Stomach (tissue), 4 donors: ENCODE results near the gene SELENBP1.

Source experiments
- EP300 ChIP-seq: sonication (generic); formaldehyde crosslinking; IDR thresholded peaks from one replicate; pipeline ENCODE4 v1.6.1; 2017; ENCODE audit warnings: antibody characterized with exemption
- POLR2A ChIP-seq, 4 donors: fragments of 450-650 bp; IDR thresholded peaks; one replicate each; pipeline ENCODE4 v1.6.1; 2016; ENCODE audit warnings: antibody characterized with exemption in 4 of 4, control low read depth in 2 of 4, mild to moderate bottlenecking in 1 of 4, moderate library complexity in 1 of 4
- POLR2AphosphoS5 ChIP-seq, 3 donors: sonication (generic); formaldehyde crosslinking; IDR thresholded peaks; one replicate each; pipeline ENCODE4 v1.6.1; 2016; ENCODE audit warnings: antibody characterized with exemption in 3 of 3
- TF ChIP-seq, protein P1 (sequence below), 7 experiments: fragments of 450-650 bp in 4 of 7; fragments of 200-600 bp in 3 of 7; sonication (generic) in 3 of 7; IDR thresholded peaks; one replicate each; pipeline ENCODE4 v1.5.1; 2016 to 2019; ENCODE audit warnings: antibody characterized with exemption in 7 of 7, control low read depth in 2 of 7, mild to moderate bottlenecking in 1 of 7

DNA sequence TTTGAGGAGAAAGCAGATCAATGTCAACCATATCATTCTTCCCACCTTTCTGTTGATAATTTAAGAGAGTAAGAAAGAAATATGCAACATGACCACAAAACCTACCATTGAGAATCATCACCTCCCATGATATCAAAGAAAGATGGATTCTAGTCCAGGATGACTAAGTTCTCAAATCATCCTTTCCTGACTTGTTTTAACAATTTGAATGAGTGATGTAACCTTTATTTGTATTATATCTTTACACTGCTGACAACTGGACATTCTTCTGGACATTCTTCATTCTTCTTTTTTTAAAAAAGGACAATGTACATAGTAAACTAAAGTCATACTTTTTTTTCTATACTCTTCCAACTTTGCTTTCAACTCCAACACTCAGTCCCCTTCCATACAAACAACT lies 36.4 kb upstream of the SELENBP1 start:
- TF ChIP-seq, protein P1, sequence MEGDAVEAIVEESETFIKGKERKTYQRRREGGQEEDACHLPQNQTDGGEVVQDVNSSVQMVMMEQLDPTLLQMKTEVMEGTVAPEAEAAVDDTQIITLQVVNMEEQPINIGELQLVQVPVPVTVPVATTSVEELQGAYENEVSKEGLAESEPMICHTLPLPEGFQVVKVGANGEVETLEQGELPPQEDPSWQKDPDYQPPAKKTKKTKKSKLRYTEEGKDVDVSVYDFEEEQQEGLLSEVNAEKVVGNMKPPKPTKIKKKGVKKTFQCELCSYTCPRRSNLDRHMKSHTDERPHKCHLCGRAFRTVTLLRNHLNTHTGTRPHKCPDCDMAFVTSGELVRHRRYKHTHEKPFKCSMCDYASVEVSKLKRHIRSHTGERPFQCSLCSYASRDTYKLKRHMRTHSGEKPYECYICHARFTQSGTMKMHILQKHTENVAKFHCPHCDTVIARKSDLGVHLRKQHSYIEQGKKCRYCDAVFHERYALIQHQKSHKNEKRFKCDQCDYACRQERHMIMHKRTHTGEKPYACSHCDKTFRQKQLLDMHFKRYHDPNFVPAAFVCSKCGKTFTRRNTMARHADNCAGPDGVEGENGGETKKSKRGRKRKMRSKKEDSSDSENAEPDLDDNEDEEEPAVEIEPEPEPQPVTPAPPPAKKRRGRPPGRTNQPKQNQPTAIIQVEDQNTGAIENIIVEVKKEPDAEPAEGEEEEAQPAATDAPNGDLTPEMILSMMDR (IDR thresholded peaks at IDR 0.05), result no peak
- TF ChIP-seq POLR2A (IDR thresholded peaks at IDR 0.05) (no peak), EP300 (no peak), POLR2AphosphoS5 (IDR thresholded peaks at IDR 0.05) (no peak)
